ENCODE data around the gene CDC14B. TPM values are rescaled to one million over a fixed set of nuclear protein-coding genes. Genes with fewer than 3 reads are reported as not detected.

Gene CDC14B
- total and polyA plus RNA-seq, 4 donors = 8.8 to 33.3 (median 11.3) TPM

DNA sequence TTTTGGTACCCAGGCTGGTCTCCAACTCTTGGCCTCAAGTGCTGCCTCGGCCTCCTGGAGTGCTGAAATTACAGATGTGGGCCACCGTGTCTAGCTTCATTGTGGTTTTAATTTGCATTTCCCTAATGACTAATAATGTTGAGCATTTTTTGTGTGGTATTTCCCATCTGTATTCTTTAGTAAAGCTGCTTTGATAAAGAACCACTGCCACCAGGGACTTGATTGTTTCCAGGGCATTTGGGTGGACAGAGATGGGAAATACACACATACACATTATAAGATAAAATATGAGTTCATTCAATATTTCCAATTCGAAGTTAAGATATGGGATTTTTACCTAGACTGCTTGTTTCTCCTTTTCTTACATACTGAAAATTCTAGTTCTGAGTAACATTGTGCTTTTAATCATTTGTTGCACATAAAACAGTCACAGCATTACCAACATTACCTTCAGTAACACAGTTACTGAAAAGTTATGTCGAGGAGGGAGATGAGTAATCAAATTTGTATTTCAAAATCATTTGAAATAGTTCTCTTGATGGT is 140.7 kb downstream of the CDC14B start:
- WGBS = 76% methylated on average over 4 of the region's 4 CpGs
- H3K27me3 ChIP-seq (ENCODE audit: control insufficient read depth in 4 of 4, insufficient read depth in 4 of 4, low read length in 3 of 4) = no peaks in the 10 kb centered on the region
- DNase-seq (ENCODE audit: low spot score) = no peak
- H3K9me3 ChIP-seq (ENCODE audit: control insufficient read depth in 4 of 4, low read length in 3 of 4) = no peaks in the 10 kb centered on the region
- H3K4me1 ChIP-seq (ENCODE audit: control insufficient read depth in 4 of 4, insufficient read depth in 4 of 4, low read length in 3 of 4) = no peaks in the 10 kb centered on the region
- H3K9ac ChIP-seq (ENCODE audit: low read depth in 1 of 2, low read length in 2 of 2) = no peak overlapping the region
- no peak overlapping the region for H3K4me3 ChIP-seq (ENCODE audit: low read depth in 1 of 3, low read length in 3 of 3)
- no peak overlapping the region for H3K27ac ChIP-seq (ENCODE audit: low read depth in 1 of 2, low read length in 2 of 2)
- no peaks in the 10 kb centered on the region for H3K36me3 ChIP-seq (ENCODE audit: control insufficient read depth in 4 of 4, insufficient read depth in 3 of 4, low read depth in 1 of 4, low read length in 3 of 4)
- TF ChIP-seq SP1 (IDR thresholded peaks at IDR 0.05) = no peak
- TF ChIP-seq HNF4A (conservative IDR thresholded peaks at IDR 0.05) = no peak
- TF ChIP-seq FOXA2 (IDR thresholded peaks at IDR 0.05) = no peak
- TF ChIP-seq YY1 (IDR thresholded peaks at IDR 0.05) = no peak
- TF ChIP-seq, protein P1, sequence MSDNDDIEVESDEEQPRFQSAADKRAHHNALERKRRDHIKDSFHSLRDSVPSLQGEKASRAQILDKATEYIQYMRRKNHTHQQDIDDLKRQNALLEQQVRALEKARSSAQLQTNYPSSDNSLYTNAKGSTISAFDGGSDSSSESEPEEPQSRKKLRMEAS (IDR thresholded peaks at IDR 0.05) = no peak
- no peak for TF ChIP-seq RAD21 (IDR thresholded peaks at IDR 0.05)
- no peak for TF ChIP-seq FOXA1 (IDR thresholded peaks at IDR 0.05)
- TF ChIP-seq, protein P2, sequence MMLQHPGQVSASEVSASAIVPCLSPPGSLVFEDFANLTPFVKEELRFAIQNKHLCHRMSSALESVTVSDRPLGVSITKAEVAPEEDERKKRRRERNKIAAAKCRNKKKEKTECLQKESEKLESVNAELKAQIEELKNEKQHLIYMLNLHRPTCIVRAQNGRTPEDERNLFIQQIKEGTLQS (IDR thresholded peaks at IDR 0.05) = no peak
- TF ChIP-seq, protein P3, sequence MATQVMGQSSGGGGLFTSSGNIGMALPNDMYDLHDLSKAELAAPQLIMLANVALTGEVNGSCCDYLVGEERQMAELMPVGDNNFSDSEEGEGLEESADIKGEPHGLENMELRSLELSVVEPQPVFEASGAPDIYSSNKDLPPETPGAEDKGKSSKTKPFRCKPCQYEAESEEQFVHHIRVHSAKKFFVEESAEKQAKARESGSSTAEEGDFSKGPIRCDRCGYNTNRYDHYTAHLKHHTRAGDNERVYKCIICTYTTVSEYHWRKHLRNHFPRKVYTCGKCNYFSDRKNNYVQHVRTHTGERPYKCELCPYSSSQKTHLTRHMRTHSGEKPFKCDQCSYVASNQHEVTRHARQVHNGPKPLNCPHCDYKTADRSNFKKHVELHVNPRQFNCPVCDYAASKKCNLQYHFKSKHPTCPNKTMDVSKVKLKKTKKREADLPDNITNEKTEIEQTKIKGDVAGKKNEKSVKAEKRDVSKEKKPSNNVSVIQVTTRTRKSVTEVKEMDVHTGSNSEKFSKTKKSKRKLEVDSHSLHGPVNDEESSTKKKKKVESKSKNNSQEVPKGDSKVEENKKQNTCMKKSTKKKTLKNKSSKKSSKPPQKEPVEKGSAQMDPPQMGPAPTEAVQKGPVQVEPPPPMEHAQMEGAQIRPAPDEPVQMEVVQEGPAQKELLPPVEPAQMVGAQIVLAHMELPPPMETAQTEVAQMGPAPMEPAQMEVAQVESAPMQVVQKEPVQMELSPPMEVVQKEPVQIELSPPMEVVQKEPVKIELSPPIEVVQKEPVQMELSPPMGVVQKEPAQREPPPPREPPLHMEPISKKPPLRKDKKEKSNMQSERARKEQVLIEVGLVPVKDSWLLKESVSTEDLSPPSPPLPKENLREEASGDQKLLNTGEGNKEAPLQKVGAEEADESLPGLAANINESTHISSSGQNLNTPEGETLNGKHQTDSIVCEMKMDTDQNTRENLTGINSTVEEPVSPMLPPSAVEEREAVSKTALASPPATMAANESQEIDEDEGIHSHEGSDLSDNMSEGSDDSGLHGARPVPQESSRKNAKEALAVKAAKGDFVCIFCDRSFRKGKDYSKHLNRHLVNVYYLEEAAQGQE (IDR thresholded peaks at IDR 0.05) = no peak
- TF ChIP-seq TAF1 (conservative IDR thresholded peaks at IDR 0.05) = no peak
- TF ChIP-seq GABPA (IDR thresholded peaks at IDR 0.05 in 1 of 2, conservative IDR thresholded peaks at IDR 0.05 in 1 of 2) = no peak
- TF ChIP-seq RXRA (IDR thresholded peaks at IDR 0.05) = no peak
- TF ChIP-seq, protein P4, sequence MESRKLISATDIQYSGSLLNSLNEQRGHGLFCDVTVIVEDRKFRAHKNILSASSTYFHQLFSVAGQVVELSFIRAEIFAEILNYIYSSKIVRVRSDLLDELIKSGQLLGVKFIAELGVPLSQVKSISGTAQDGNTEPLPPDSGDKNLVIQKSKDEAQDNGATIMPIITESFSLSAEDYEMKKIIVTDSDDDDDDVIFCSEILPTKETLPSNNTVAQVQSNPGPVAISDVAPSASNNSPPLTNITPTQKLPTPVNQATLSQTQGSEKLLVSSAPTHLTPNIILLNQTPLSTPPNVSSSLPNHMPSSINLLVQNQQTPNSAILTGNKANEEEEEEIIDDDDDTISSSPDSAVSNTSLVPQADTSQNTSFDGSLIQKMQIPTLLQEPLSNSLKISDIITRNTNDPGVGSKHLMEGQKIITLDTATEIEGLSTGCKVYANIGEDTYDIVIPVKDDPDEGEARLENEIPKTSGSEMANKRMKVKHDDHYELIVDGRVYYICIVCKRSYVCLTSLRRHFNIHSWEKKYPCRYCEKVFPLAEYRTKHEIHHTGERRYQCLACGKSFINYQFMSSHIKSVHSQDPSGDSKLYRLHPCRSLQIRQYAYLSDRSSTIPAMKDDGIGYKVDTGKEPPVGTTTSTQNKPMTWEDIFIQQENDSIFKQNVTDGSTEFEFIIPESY (IDR thresholded peaks at IDR 0.05) = no peak
- TF ChIP-seq JUND (IDR thresholded peaks at IDR 0.05) = no peak
- TF ChIP-seq NR2F2 (IDR thresholded peaks at IDR 0.05) = no peak
- TF ChIP-seq, protein P5, sequence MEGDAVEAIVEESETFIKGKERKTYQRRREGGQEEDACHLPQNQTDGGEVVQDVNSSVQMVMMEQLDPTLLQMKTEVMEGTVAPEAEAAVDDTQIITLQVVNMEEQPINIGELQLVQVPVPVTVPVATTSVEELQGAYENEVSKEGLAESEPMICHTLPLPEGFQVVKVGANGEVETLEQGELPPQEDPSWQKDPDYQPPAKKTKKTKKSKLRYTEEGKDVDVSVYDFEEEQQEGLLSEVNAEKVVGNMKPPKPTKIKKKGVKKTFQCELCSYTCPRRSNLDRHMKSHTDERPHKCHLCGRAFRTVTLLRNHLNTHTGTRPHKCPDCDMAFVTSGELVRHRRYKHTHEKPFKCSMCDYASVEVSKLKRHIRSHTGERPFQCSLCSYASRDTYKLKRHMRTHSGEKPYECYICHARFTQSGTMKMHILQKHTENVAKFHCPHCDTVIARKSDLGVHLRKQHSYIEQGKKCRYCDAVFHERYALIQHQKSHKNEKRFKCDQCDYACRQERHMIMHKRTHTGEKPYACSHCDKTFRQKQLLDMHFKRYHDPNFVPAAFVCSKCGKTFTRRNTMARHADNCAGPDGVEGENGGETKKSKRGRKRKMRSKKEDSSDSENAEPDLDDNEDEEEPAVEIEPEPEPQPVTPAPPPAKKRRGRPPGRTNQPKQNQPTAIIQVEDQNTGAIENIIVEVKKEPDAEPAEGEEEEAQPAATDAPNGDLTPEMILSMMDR (IDR thresholded peaks at IDR 0.05; ENCODE audit: low read depth, low read length, missing input control) = no peak
- no peak for TF ChIP-seq EGR1 (IDR thresholded peaks at IDR 0.05; ENCODE audit: low read depth in 2 of 2)
- TF ChIP-seq HNF4G (IDR thresholded peaks at IDR 0.05) = no peak

All from liver (tissue), 9 donors.